Liver (tissue), 9 donors: ENCODE data around the gene CNTD1. TPM values are rescaled to one million over a fixed set of nuclear protein-coding genes. Genes with fewer than 3 reads are reported as not detected.

Source experiments
- DNase-seq: peaks from one replicate; pipeline ENCODE4 v3.0.0-alpha.2; 2017; ENCODE audit warnings: low spot score
- H3K27ac ChIP-seq, 2 donors: one replicate each; pipeline ENCODE4 v1.7.0; 2013; ENCODE audit warnings: inconsistent platforms in 2 of 2, low read length in 2 of 2, control low read depth in 1 of 2, low read depth in 1 of 2, mild to moderate bottlenecking in 1 of 2
- H3K27me3 ChIP-seq, 4 donors: one replicate each; pipeline versions ENCODE4 v1.6.1 to v1.7.0; 2013; ENCODE audit warnings: low read length in 3 of 4, inconsistent platforms in 1 of 4, mild to moderate bottlenecking in 1 of 4, moderate library complexity in 1 of 4; ENCODE audit not compliant: control insufficient read depth in 4 of 4, insufficient read depth in 4 of 4
- H3K36me3 ChIP-seq, 4 donors: one replicate each; pipeline versions ENCODE4 v1.6.1 to v1.7.0; 2013; ENCODE audit warnings: low read length in 3 of 4, mild to moderate bottlenecking in 3 of 4, low read depth in 1 of 4, moderate library complexity in 1 of 4; ENCODE audit not compliant: control insufficient read depth in 4 of 4, insufficient read depth in 3 of 4
- H3K4me1 ChIP-seq, 4 donors: one replicate each; pipeline versions ENCODE4 v1.6.1 to v1.7.0; 2013; ENCODE audit warnings: low read length in 3 of 4, mild to moderate bottlenecking in 3 of 4, moderate library complexity in 1 of 4; ENCODE audit not compliant: control insufficient read depth in 4 of 4, insufficient read depth in 4 of 4
- H3K4me3 ChIP-seq, 3 donors: one replicate each; pipeline versions ENCODE4 v1.6.1 to v1.7.0; 2013; ENCODE audit warnings: low read length in 3 of 3, control low read depth in 1 of 3, low read depth in 1 of 3, mild to moderate bottlenecking in 1 of 3
- H3K9ac ChIP-seq, 2 donors: one replicate each; pipeline ENCODE4 v1.7.0; 2013; ENCODE audit warnings: low read length in 2 of 2, mild to moderate bottlenecking in 2 of 2, moderate library complexity in 2 of 2, control low read depth in 1 of 2, low read depth in 1 of 2
- H3K9me3 ChIP-seq, 4 donors: one replicate each; pipeline versions ENCODE4 v1.6.1 to v1.7.0; 2013; ENCODE audit warnings: low read length in 3 of 4; ENCODE audit not compliant: control insufficient read depth in 4 of 4
- CTCF ChIP-seq: fragments of 150-350 bp; IDR thresholded peaks from 2 replicates; pipeline ENCODE4 v1.5.1; 2017; ENCODE audit warnings: improper control_type of control experiment, low read depth, low read length; ENCODE audit not compliant: missing input control
- EGR1 ChIP-seq, 2 donors: IDR thresholded peaks; 2 replicates each; pipeline ENCODE4 v1.6.1; 2016 to 2018; ENCODE audit warnings: antibody characterized with exemption in 2 of 2, low read depth in 2 of 2
- FOXA1 ChIP-seq: IDR thresholded peaks from 2 replicates; pipeline ENCODE4 v1.6.1; 2016; ENCODE audit warnings: antibody characterized with exemption
- FOXA2 ChIP-seq: IDR thresholded peaks from 2 replicates; pipeline ENCODE4 v1.6.1; 2016; ENCODE audit warnings: antibody characterized with exemption
- GABPA ChIP-seq, 2 donors: IDR thresholded peaks in 1 of 2; conservative IDR thresholded peaks in 1 of 2; 2 replicates each; pipeline ENCODE4 v1.6.1; 2016; ENCODE audit warnings: antibody characterized with exemption in 2 of 2, mild to moderate bottlenecking in 1 of 2, moderate library complexity in 1 of 2
- HNF4A ChIP-seq, 2 donors: conservative IDR thresholded peaks; 2 replicates each; pipeline ENCODE4 v1.6.1; 2016; ENCODE audit warnings: antibody characterized with exemption in 2 of 2, mild to moderate bottlenecking in 2 of 2
- HNF4G ChIP-seq: IDR thresholded peaks from 2 replicates; pipeline ENCODE4 v1.6.1; 2016; ENCODE audit warnings: antibody characterized with exemption
- NR2F2 ChIP-seq: IDR thresholded peaks from 2 replicates; pipeline ENCODE4 v1.6.1; 2016; ENCODE audit warnings: antibody characterized with exemption
- RAD21 ChIP-seq, 2 donors: IDR thresholded peaks; 2 replicates each; pipeline ENCODE4 v1.6.1; 2016; ENCODE audit warnings: antibody characterized with exemption in 2 of 2, mild to moderate bottlenecking in 2 of 2
- REST ChIP-seq: IDR thresholded peaks from 2 replicates; pipeline ENCODE4 v1.6.1; 2016; ENCODE audit warnings: antibody characterized with exemption, mild to moderate bottlenecking
- RXRA ChIP-seq, 2 donors: IDR thresholded peaks; 2 replicates each; pipeline ENCODE4 v1.6.1; 2017 to 2018; ENCODE audit warnings: antibody characterized with exemption in 2 of 2, mild to moderate bottlenecking in 1 of 2
- SP1 ChIP-seq: IDR thresholded peaks from 2 replicates; pipeline ENCODE4 v1.6.1; 2018; ENCODE audit warnings: antibody characterized with exemption, mild to moderate bottlenecking
- TAF1 ChIP-seq: conservative IDR thresholded peaks from 2 replicates; pipeline ENCODE4 v1.6.1; 2016; ENCODE audit warnings: antibody characterized with exemption, mild to moderate bottlenecking
- YY1 ChIP-seq: IDR thresholded peaks from 2 replicates; pipeline ENCODE4 v1.6.1; 2016; ENCODE audit warnings: antibody characterized with exemption, mild to moderate bottlenecking
- WGBS: extraction: QIAGEN DNeasy Blood & Tissue Kit; methylation state at CpG from one replicate; pipeline ENCODE4 v1.1.7; 2013; 5-methylcytosine and 5-hydroxymethylcytosine counted together
- polyA plus RNA-seq, 2 donors: library from polyadenylated mRNA; stranded (reverse) in 1 of 2; unstranded in 1 of 2; fragments of 200-250 nt in 1 of 2; fragments of >200 nt in 1 of 2; fragmentation: Nextera tagmentation in 1 of 2; extraction: Ambion mirVana in 1 of 2; gene quantifications; one replicate each; pipeline versions ENCODE4 v1.2.1 to v1.2.3, GENCODE V29; 2013 to 2015
- total RNA-seq, 2 donors: library from RNA; depleted of rRNA; stranded (reverse); fragments of >200 nt; gene quantifications; one replicate each; pipeline ENCODE4 v1.2.3, GENCODE V29; 2014
- TF ChIP-seq, protein P1 (sequence below): IDR thresholded peaks from 2 replicates; pipeline ENCODE4 v1.6.1; 2016; ENCODE audit warnings: antibody characterized with exemption
- TF ChIP-seq, protein P2 (sequence below): IDR thresholded peaks from 2 replicates; pipeline ENCODE4 v1.6.1; 2016; ENCODE audit warnings: antibody characterized with exemption
- donor health status: healthy.
- donor health status: healthy.
- donor health status: healthy.
- donor health status: healthy.
- donor health status: healthy.

The CNTD1 gene
- total and polyA plus RNA-seq, 4 donors: 0.28 to 0.93 (median 0.89) TPM; not detected in 1

- TF ChIP-seq NR2F2 (no peak), YY1 (no peak), FOXA1 (no peak), RAD21 (IDR thresholded peaks at IDR 0.05) (no peak)
These were observed 16.2 kb upstream of the CNTD1 start (continued) for GRCh38 chr17:42782166-42783061.

GRCh38 chr17:42783062-42783790 is 15.4 kb upstream of the CNTD1 start:
- TF ChIP-seq, protein P1, sequence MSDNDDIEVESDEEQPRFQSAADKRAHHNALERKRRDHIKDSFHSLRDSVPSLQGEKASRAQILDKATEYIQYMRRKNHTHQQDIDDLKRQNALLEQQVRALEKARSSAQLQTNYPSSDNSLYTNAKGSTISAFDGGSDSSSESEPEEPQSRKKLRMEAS: no peak
- TF ChIP-seq SP1 (no peak), NR2F2 (no peak), EGR1 (IDR thresholded peaks at IDR 0.05; ENCODE audit: low read depth in 2 of 2) (no peak)
- TF ChIP-seq, protein P2, sequence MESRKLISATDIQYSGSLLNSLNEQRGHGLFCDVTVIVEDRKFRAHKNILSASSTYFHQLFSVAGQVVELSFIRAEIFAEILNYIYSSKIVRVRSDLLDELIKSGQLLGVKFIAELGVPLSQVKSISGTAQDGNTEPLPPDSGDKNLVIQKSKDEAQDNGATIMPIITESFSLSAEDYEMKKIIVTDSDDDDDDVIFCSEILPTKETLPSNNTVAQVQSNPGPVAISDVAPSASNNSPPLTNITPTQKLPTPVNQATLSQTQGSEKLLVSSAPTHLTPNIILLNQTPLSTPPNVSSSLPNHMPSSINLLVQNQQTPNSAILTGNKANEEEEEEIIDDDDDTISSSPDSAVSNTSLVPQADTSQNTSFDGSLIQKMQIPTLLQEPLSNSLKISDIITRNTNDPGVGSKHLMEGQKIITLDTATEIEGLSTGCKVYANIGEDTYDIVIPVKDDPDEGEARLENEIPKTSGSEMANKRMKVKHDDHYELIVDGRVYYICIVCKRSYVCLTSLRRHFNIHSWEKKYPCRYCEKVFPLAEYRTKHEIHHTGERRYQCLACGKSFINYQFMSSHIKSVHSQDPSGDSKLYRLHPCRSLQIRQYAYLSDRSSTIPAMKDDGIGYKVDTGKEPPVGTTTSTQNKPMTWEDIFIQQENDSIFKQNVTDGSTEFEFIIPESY: no peak
- 64% methylated on average over 9 of the region's 9 CpGs for WGBS
- Histone ChIP-seq H3K27me3 (peaks cover 0 to 6% (median 0%) of the 10 kb centered on the region in 4 donors), H3K4me3 (no peak overlapping the region), H3K36me3 (peaks cover 2 to 15% (median 8%) of the 10 kb centered on the region in 4 donors), H3K9ac (no peak overlapping the region), H3K4me1 (peaks cover 4 to 16% (median 10%) of the 10 kb centered on the region in 4 donors), H3K27ac (no peak overlapping the region), H3K9me3 (no peaks in the 10 kb centered on the region)
- no peak for DNase-seq

DNA sequence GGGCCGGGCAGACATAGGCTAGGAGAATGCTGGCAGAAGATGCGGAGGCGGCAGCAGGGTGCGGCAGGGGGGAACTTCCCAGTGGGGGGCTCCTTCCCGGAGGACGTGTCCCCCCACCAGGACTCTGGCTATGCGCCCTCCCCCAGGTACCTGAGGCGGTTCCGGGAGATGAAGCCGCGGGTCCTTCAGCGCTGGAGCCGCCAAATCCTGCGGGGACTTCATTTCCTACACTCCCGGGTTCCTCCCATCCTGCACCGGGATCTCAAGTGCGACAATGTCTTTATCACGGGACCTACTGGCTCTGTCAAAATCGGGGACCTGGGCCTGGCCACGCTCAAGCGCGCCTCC is 14.9 kb upstream of the CNTD1 start:
- Histone ChIP-seq H3K4me3 (no peak overlapping the region), H3K27ac (no peak overlapping the region), H3K27me3 (peaks cover 0 to 6% (median 0%) of the 10 kb centered on the region in 4 donors), H3K36me3 (peaks cover 0 to 9% (median 5%) of the 10 kb centered on the region in 4 donors), H3K9ac (no peak overlapping the region), H3K4me1 (peaks cover 4 to 16% (median 10%) of the 10 kb centered on the region in 4 donors), H3K9me3 (no peaks in the 10 kb centered on the region)
- TF ChIP-seq RXRA (IDR thresholded peaks at IDR 0.05): no peak
- TF ChIP-seq RAD21 (IDR thresholded peaks at IDR 0.05): no peak
- no peak for TF ChIP-seq NR2F2
- TF ChIP-seq REST: no peak
- TF ChIP-seq TAF1: no peak
- no peak for TF ChIP-seq CTCF
- no peak for TF ChIP-seq HNF4A (conservative IDR thresholded peaks at IDR 0.05)
- TF ChIP-seq GABPA (IDR thresholded peaks at IDR 0.05 in 1 of 2, conservative IDR thresholded peaks at IDR 0.05 in 1 of 2): no peak
- TF ChIP-seq FOXA2: no peak
- TF ChIP-seq, protein P1: no peak
- TF ChIP-seq, protein P2: no peak
- TF ChIP-seq FOXA1: no peak
- no peak for TF ChIP-seq HNF4G
- TF ChIP-seq SP1: no peak
- 57% methylated on average over 22 of the region's 22 CpGs for WGBS
- DNase-seq: no peak
